Mesenchymal stem cell (in vitro differentiated cells and primary cell): ENCODE measurements around the gene MAP4K3.
A peak's percentile ranks its signal among the peaks of the same experiment; 100 is the strongest.

Experiments
- DNase-seq: peaks from one replicate; pipeline ENCODE4 v3.0.0-alpha.2; 2013
- H2AFZ ChIP-seq: one replicate; pipeline ENCODE4 v1.6.1; 2013; ENCODE audit warnings: low read depth, mild to moderate bottlenecking, control low read depth, inconsistent platforms, low read length, moderate library complexity
- H2AK5ac ChIP-seq: 2 replicates; pipeline ENCODE4 v1.6.1; 2013; ENCODE audit warnings: low read length, moderate library complexity, mild to moderate bottlenecking, inconsistent platforms; ENCODE audit not compliant: severe bottlenecking
- H2BK120ac ChIP-seq: one replicate; pipeline ENCODE4 v1.6.1; 2013; ENCODE audit warnings: low read depth, mild to moderate bottlenecking, inconsistent platforms, low read length, moderate library complexity
- H2BK12ac ChIP-seq, 2 experiments: one replicate each; pipeline ENCODE4 v1.6.1; 2013; ENCODE audit warnings: inconsistent platforms in 2 of 2, low read length in 2 of 2, mild to moderate bottlenecking in 2 of 2, moderate library complexity in 2 of 2, control low read depth in 1 of 2
- H2BK15ac ChIP-seq: one replicate; pipeline ENCODE4 v1.6.1; 2013; ENCODE audit warnings: mild to moderate bottlenecking, low read depth, inconsistent platforms; ENCODE audit not compliant: poor library complexity, severe bottlenecking
- H2BK5ac ChIP-seq: 2 replicates; pipeline ENCODE4 v1.6.1; 2013; ENCODE audit warnings: low read depth, mild to moderate bottlenecking, low read length, control low read depth, inconsistent platforms; ENCODE audit not compliant: poor library complexity, severe bottlenecking
- H3K14ac ChIP-seq, 2 experiments: one replicate each; pipeline ENCODE4 v1.6.1; 2013; ENCODE audit warnings: inconsistent platforms in 2 of 2, low read length in 2 of 2, control low read depth in 1 of 2, mild to moderate bottlenecking in 1 of 2, moderate library complexity in 1 of 2
- H3K18ac ChIP-seq, 2 experiments: one replicate each; pipeline ENCODE4 v1.6.1; 2013; ENCODE audit warnings: inconsistent platforms in 2 of 2, low read length in 2 of 2, control low read depth in 1 of 2, low read depth in 1 of 2, mild to moderate bottlenecking in 1 of 2
- H3K23ac ChIP-seq, 2 experiments: one replicate each; pipeline ENCODE4 v1.6.1; 2013; ENCODE audit warnings: inconsistent platforms in 2 of 2, low read length in 2 of 2, mild to moderate bottlenecking in 2 of 2, moderate library complexity in 2 of 2, control low read depth in 1 of 2
- H3K27ac ChIP-seq: 2 replicates; pipeline ENCODE4 v1.5.1; 2013; ENCODE audit warnings: mild to moderate bottlenecking, moderate library complexity, low read length, control low read depth, inconsistent platforms; ENCODE audit not compliant: poor library complexity, severe bottlenecking
- H3K27me3 ChIP-seq, 2 experiments: 2 replicates each; pipeline versions ENCODE4 v1.6.1 to v1.7.0; 2013; ENCODE audit warnings: low read length in 2 of 2, mild to moderate bottlenecking in 2 of 2, moderate library complexity in 2 of 2, control low read depth in 1 of 2, inconsistent platforms in 1 of 2; ENCODE audit not compliant: control insufficient read depth in 1 of 2, insufficient read depth in 1 of 2
- H3K36me3 ChIP-seq, 2 experiments: 2 replicates each; pipeline versions ENCODE4 v1.6.1 to v1.7.0; 2013; ENCODE audit warnings: low read length in 2 of 2, control low read depth in 1 of 2, inconsistent platforms in 1 of 2, low read depth in 1 of 2, mild to moderate bottlenecking in 1 of 2; ENCODE audit not compliant: insufficient read depth in 2 of 2, control insufficient read depth in 1 of 2
- H3K4ac ChIP-seq, 2 experiments: one replicate each; pipeline ENCODE4 v1.6.1; 2013; ENCODE audit warnings: inconsistent platforms in 2 of 2, low read length in 2 of 2, mild to moderate bottlenecking in 2 of 2, moderate library complexity in 2 of 2, control low read depth in 1 of 2, low read depth in 1 of 2
- H3K4me1 ChIP-seq: 2 replicates; pipeline ENCODE4 v1.6.1; 2013; ENCODE audit warnings: low read depth, low read length, control low read depth; ENCODE audit not compliant: control insufficient read depth, insufficient read depth
- H3K4me2 ChIP-seq: 2 replicates; pipeline ENCODE4 v1.6.1; 2013; ENCODE audit warnings: low read length, mild to moderate bottlenecking, inconsistent platforms; ENCODE audit not compliant: poor library complexity, severe bottlenecking
- H3K4me3 ChIP-seq, 2 experiments: 2 replicates each; pipeline versions ENCODE4 v1.5.1 to v1.7.0; 2013; ENCODE audit warnings: low read length in 2 of 2, mild to moderate bottlenecking in 2 of 2, control low read depth in 1 of 2, low read depth in 1 of 2; ENCODE audit not compliant: insufficient read depth in 1 of 2
- H3K79me1 ChIP-seq: replicated peaks from 2 replicates; pipeline ENCODE4 v1.6.1; 2013; ENCODE audit warnings: mild to moderate bottlenecking, control low read depth, low read length, inconsistent platforms; ENCODE audit not compliant: poor library complexity, severe bottlenecking
- H3K9ac ChIP-seq: 2 replicates; pipeline ENCODE4 v1.7.0; 2013; ENCODE audit warnings: mild to moderate bottlenecking, low read length, moderate library complexity
- H3K9me3 ChIP-seq: 2 replicates; pipeline ENCODE4 v1.7.0; 2013; ENCODE audit warnings: mild to moderate bottlenecking, low read length; ENCODE audit not compliant: control insufficient read depth
- H4K8ac ChIP-seq: one replicate; pipeline ENCODE4 v1.6.1; 2013; ENCODE audit warnings: inconsistent platforms, mild to moderate bottlenecking, low read length, moderate library complexity
- H4K91ac ChIP-seq: one replicate; pipeline ENCODE4 v1.6.1; 2013; ENCODE audit warnings: mild to moderate bottlenecking, low read length, inconsistent platforms
- WGBS: methylation state at CpG from one replicate; pipeline ENCODE4 v1.1.7; 2013; ENCODE audit warnings: mixed read lengths; 5-methylcytosine and 5-hydroxymethylcytosine counted together

The MAP4K3 gene

GRCh38 chr2:39484206-39484605, 47.1 kb upstream of the MAP4K3 start:
- peaks cover 6% of the 10 kb centered on the region for H3K4me1 ChIP-seq
- H3K18ac ChIP-seq = peak overlapping the region; percentile 54 to 80
- peak overlapping the region; percentile 64 for H4K8ac ChIP-seq
- peak overlapping the region; percentile 0 for H2BK15ac ChIP-seq
- H2BK120ac ChIP-seq = peak overlapping the region; percentile 77
- H3K14ac ChIP-seq = no peak overlapping the region
- H2BK12ac ChIP-seq = peak overlapping the region; percentile 85 to 91
- no peak for DNase-seq
- peak overlapping the region; percentile 1 to 64 for H3K4ac ChIP-seq
- peak overlapping the region; percentile 71 for H2AK5ac ChIP-seq
- no peak overlapping the region for H2AFZ ChIP-seq
- no peak overlapping the region for H3K4me2 ChIP-seq
- H3K9me3 ChIP-seq = no peaks in the 10 kb centered on the region
- H4K91ac ChIP-seq = peak overlapping the region; percentile 50
- no peaks in the 10 kb centered on the region for H3K79me1 ChIP-seq
- H3K36me3 ChIP-seq = no peaks in the 10 kb centered on the region
- H3K9ac ChIP-seq = no peak overlapping the region
- H3K27ac ChIP-seq = no peak overlapping the region
- H3K27me3 ChIP-seq = no peaks in the 10 kb centered on the region
- no peak overlapping the region for H3K23ac ChIP-seq
- H3K4me3 ChIP-seq = no peak overlapping the region
- H2BK5ac ChIP-seq = no peak overlapping the region

GRCh38 chr2:39483534-39483933, 46.4 kb upstream of the MAP4K3 start:
- Histone ChIP-seq H2BK15ac (no peak overlapping the region), H3K79me1 (no peaks in the 10 kb centered on the region), H3K27ac (no peak overlapping the region), H4K8ac (no peak overlapping the region), H3K36me3 (no peaks in the 10 kb centered on the region), H2AFZ (no peak overlapping the region), H3K14ac (no peak overlapping the region), H2BK5ac (no peak overlapping the region), H4K91ac (no peak overlapping the region), H3K4ac (no peak overlapping the region), H3K4me1 (peaks cover 4% of the 10 kb centered on the region), H2AK5ac (no peak overlapping the region), H3K18ac (no peak overlapping the region), H3K4me3 (no peak overlapping the region), H3K9ac (no peak overlapping the region), H3K9me3 (no peaks in the 10 kb centered on the region), H3K27me3 (no peaks in the 10 kb centered on the region), H3K23ac (no peak overlapping the region), H2BK12ac (no peak overlapping the region), H3K4me2 (no peak overlapping the region), H2BK120ac (no peak overlapping the region)
- 6% methylated on average over 1 of the region's 3 CpGs for WGBS
- DNase-seq = no peak

GRCh38 chr2:39481611-39482010, 44.5 kb upstream of the MAP4K3 start:
- H3K23ac ChIP-seq = no peak overlapping the region
- no peaks in the 10 kb centered on the region for H3K9me3 ChIP-seq
- WGBS = no CpG with 5 or more reads among the region's 2 CpGs
- no peak overlapping the region for H4K91ac ChIP-seq
- H3K4ac ChIP-seq = no peak overlapping the region
- no peaks in the 10 kb centered on the region for H3K79me1 ChIP-seq
- no peaks in the 10 kb centered on the region for H3K27me3 ChIP-seq
- peaks cover 1% of the 10 kb centered on the region for H3K4me1 ChIP-seq
- H3K4me3 ChIP-seq = no peak overlapping the region
- H3K9ac ChIP-seq = no peak overlapping the region
- no peak overlapping the region for H2AK5ac ChIP-seq
- no peak overlapping the region for H2BK12ac ChIP-seq
- H4K8ac ChIP-seq = no peak overlapping the region
- H2BK120ac ChIP-seq = no peak overlapping the region
- H2AFZ ChIP-seq = no peak overlapping the region
- H3K36me3 ChIP-seq = peaks cover 0 to 17% of the 10 kb centered on the region in 2 experiments
- peak; percentile 68 for DNase-seq
- no peak overlapping the region for H3K18ac ChIP-seq
- no peak overlapping the region for H3K27ac ChIP-seq
- no peak overlapping the region for H2BK15ac ChIP-seq
- no peak overlapping the region for H3K14ac ChIP-seq
- no peak overlapping the region for H3K4me2 ChIP-seq
- no peak overlapping the region for H2BK5ac ChIP-seq

GRCh38 chr2:39479696-39480095, 42.6 kb upstream of the MAP4K3 start:
- Histone ChIP-seq H3K14ac (no peak overlapping the region), H3K9ac (no peak overlapping the region), H3K23ac (no peak overlapping the region), H2AK5ac (no peak overlapping the region), H3K79me1 (no peaks in the 10 kb centered on the region), H3K27ac (no peak overlapping the region), H3K9me3 (no peaks in the 10 kb centered on the region), H2BK120ac (no peak overlapping the region), H2BK5ac (no peak overlapping the region), H4K91ac (no peak overlapping the region), H3K36me3 (peaks cover 2 to 20% of the 10 kb centered on the region in 2 experiments), H3K4me3 (no peak overlapping the region), H3K18ac (no peak overlapping the region), H3K4ac (no peak overlapping the region), H2BK12ac (no peak overlapping the region), H3K27me3 (no peaks in the 10 kb centered on the region), H4K8ac (no peak overlapping the region), H2BK15ac (no peak overlapping the region), H3K4me2 (no peak overlapping the region), H2AFZ (no peak overlapping the region), H3K4me1 (peaks cover 1% of the 10 kb centered on the region)
- DNase-seq = peak; percentile 69
- 71% methylated on average over 3 of the region's 5 CpGs for WGBS
